Adrenal gland (tissue), 12 donors: ENCODE measurements around the gene SBK2. TPM values are rescaled to one million over a fixed set of nuclear protein-coding genes. Genes with fewer than 3 reads are reported as not detected.

Experiments used
- DNase-seq, 7 donors: peaks; one replicate each; pipeline ENCODE4 v3.0.0-alpha.2; 2019 to 2020
- H3K27ac ChIP-seq, 5 donors: fragments of 200-600 bp; sonication (generic) in 4 of 5; 1 replicate in 3 of 5; 2 replicates in 2 of 5; pipeline versions ENCODE4 v1.5.1 to v1.8.0; 2016 to 2020; ENCODE audit warnings: mild to moderate bottlenecking in 1 of 5
- H3K27me3 ChIP-seq: fragments of 200-600 bp; 2 replicates; pipeline ENCODE4 v1.8.0; 2021
- H3K36me3 ChIP-seq, 2 donors: fragments of 200-600 bp; replicated peaks in 1 of 2; 1 replicate in 1 of 2; 2 replicates in 1 of 2; pipeline versions ENCODE4 v1.5.1 to v1.8.0; 2018 to 2022
- H3K4me1 ChIP-seq, 2 donors: fragments of 200-600 bp; replicated peaks in 1 of 2; 1 replicate in 1 of 2; 2 replicates in 1 of 2; pipeline versions ENCODE4 v1.5.1 to v1.8.0; 2018 to 2021
- H3K4me3 ChIP-seq, 4 donors: fragments of 200-600 bp; sonication (generic) in 3 of 4; one replicate each; pipeline ENCODE4 v1.5.1; 2016 to 2018
- H3K9me3 ChIP-seq, 3 donors: fragments of 200-600 bp; sonication (generic) in 1 of 3; replicated peaks in 1 of 3; 1 replicate in 2 of 3; 2 replicates in 1 of 3; pipeline versions ENCODE4 v1.5.1 to v1.8.0; 2016 to 2021
- CTCF ChIP-seq, 6 experiments: fragments of 450-650 bp in 4 of 6; fragments of 200-600 bp in 2 of 6; sonication (generic) in 1 of 6; IDR thresholded peaks; 1 replicate in 5 of 6; 2 replicates in 1 of 6; pipeline versions ENCODE4 v1.5.1 to v1.8.0; 2016 to 2021; ENCODE audit warnings: antibody characterized with exemption in 6 of 6, mild to moderate bottlenecking in 2 of 6, moderate library complexity in 1 of 6
- POLR2A ChIP-seq, 2 donors: fragments of 450-650 bp; IDR thresholded peaks; one replicate each; pipeline ENCODE4 v1.6.1; 2017; ENCODE audit warnings: antibody characterized with exemption in 2 of 2, mild to moderate bottlenecking in 2 of 2, moderate library complexity in 1 of 2
- WGBS, 4 donors: extraction: QIAGEN DNeasy Blood & Tissue Kit in 2 of 4; methylation state at CpG; one replicate each; pipeline versions ENCODE4 v1.1.5 to v1.1.7; 2013 to 2017; 5-methylcytosine and 5-hydroxymethylcytosine counted together
- intact Hi-C, 2 donors: fragments of 100-400 bp; cut with DNase I; formaldehyde crosslinking; loops; one replicate each; pipeline versions ENCODE4 v1.14.1 to v1.15.0; 2022 to 2023
- polyA plus RNA-seq, 3 donors: library from polyadenylated mRNA; stranded (reverse); fragments of 200-250 nt in 2 of 3; fragments of 350-450 nt in 1 of 3; fragmentation: Illumina TruSeq in 1 of 3; extraction: RNeasy Lipid Tissue Mini Kit (QIAGEN cat#74804) in 1 of 3; gene quantifications; one replicate each; pipeline ENCODE4 v1.2.3, GENCODE V29; 2013 to 2014
- total RNA-seq, 9 donors: library from RNA; depleted of rRNA in 4 of 9; stranded (reverse); fragments of >200 nt in 4 of 9; fragments of 120-200 nt in 1 of 9; fragmentation: NEBNext Ultra II Directional in 1 of 9; extraction: Animal tissue kit (Norgen Biotek cat#: 25700) in 1 of 9; gene quantifications; one replicate each; pipeline versions ENCODE4 v1.1.0 to v1.2.4, GENCODE V29; 2013 to 2023
- donor health status: healthy with polysubstance abuse.
- donor health status: Bipolar disorder and iron deficiency.
- donor health status: DM: yes; HTN: yes; CAD: no.
- donor health status: DM: no; HTN: no; CAD: no.
- donor health status: DM: no; HTN: no; CAD: no.
- donor health status: DM: yes; HTN: yes; CAD: no.

Gene SBK2
- total and polyA plus RNA-seq, 12 donors: not detected

GRCh38 chr19:55494172-55494761, 42.7 kb downstream of the SBK2 start:
- Histone ChIP-seq H3K36me3 (no peaks in the 10 kb centered on the region), H3K9me3 (no peaks in the 10 kb centered on the region), H3K4me3 (no peak overlapping the region), H3K27me3 (no peaks in the 10 kb centered on the region), H3K27ac (peak overlapping the region in 2 of 5 donors; percentile 69), H3K4me1 (no peaks in the 10 kb centered on the region)
- 42 to 68% (median 49%) methylated on average over 18 to 22 of the region's 22 CpGs for WGBS, 4 donors
- intact Hi-C loops: no loop called here
- peak in 3 of 7 donors; percentile 31 to 50 (median 33) for DNase-seq
- TF ChIP-seq POLR2A (IDR thresholded peaks at IDR 0.05): no peak

GRCh38 chr19:55493645-55494171, 43.2 kb downstream of the SBK2 start:
- intact Hi-C loops: no loop called here
- Histone ChIP-seq H3K36me3 (no peaks in the 10 kb centered on the region), H3K27me3 (no peaks in the 10 kb centered on the region), H3K27ac (peak overlapping the region in 4 of 5 donors; percentile 13 to 69 (median 58)), H3K4me3 (no peak overlapping the region), H3K9me3 (no peaks in the 10 kb centered on the region), H3K4me1 (no peaks in the 10 kb centered on the region)
- 45 to 80% (median 47%) methylated on average over 7 to 38 of the region's 38 CpGs for WGBS, 4 donors
- TF ChIP-seq CTCF (IDR thresholded peaks at IDR 0.05) (no peak), POLR2A (IDR thresholded peaks at IDR 0.05) (no peak)
- DNase-seq: no peak

- 44 to 58% (median 51%) methylated on average over 10 to 18 of the region's 18 CpGs for WGBS, 4 donors
- no peaks in the 10 kb centered on the region for H3K9me3 ChIP-seq
- no peaks in the 10 kb centered on the region for H3K27me3 ChIP-seq
- DNase-seq: no peak
- peak overlapping the region in 4 of 5 donors; percentile 13 to 69 (median 58) for H3K27ac ChIP-seq
- H3K36me3 ChIP-seq: no peaks in the 10 kb centered on the region
- TF ChIP-seq POLR2A (IDR thresholded peaks at IDR 0.05) (no peak), CTCF (IDR thresholded peaks at IDR 0.05) (no peak)
- no peak overlapping the region for H3K4me3 ChIP-seq
- peaks cover 0 to under 1% of the 10 kb centered on the region in 2 donors for H3K4me1 ChIP-seq
- intact Hi-C loops: no loop called here
Observed at GRCh38 chr19:55493052-55493644, 43.8 kb downstream of the SBK2 start.

DNA sequence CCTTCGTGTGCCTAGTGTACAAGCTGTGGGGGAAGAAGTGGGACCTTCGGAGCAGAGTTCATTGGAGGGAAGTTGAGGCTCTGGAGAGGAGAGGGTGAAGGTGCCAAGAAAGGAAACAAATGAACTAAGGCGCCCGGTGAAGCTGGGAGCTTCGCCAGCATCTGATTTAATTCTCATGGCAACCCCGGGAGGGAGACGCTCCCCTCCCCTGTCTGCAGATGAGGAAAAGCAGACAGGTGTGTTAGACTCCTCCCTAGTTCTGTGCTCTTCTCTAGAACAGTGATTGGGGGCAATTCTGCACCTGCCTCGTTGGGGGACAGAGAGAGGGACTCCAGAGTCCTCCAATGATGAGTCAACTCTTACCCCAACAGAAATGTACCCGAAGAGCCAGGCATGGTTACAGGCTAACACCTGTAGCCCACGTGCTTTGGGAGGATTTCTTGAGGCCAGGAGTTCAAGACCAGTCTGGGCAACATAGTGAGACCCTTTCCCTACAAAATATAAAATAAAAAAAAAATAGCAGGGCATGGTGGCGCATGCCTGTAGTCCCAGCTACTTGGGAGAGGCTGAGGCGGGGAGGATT, 44.5 kb downstream of the SBK2 start:
- H3K27ac ChIP-seq: no peak overlapping the region
- H3K27me3 ChIP-seq: no peaks in the 10 kb centered on the region
- H3K4me1 ChIP-seq: peaks cover 5 to 7% of the 10 kb centered on the region in 2 donors
- DNase-seq: no peak
- no peaks in the 10 kb centered on the region for H3K9me3 ChIP-seq
- 46 to 56% (median 54%) methylated on average over 12 of the region's 12 CpGs for WGBS, 4 donors
- H3K4me3 ChIP-seq: no peak overlapping the region
- no peaks in the 10 kb centered on the region for H3K36me3 ChIP-seq
- TF ChIP-seq CTCF (IDR thresholded peaks at IDR 0.05) (no peak), POLR2A (IDR thresholded peaks at IDR 0.05) (no peak)
- intact Hi-C loops: no loop called here
